ENCODE results near the gene HNRNPUL2.
"Not testable (repeated sequence)": the region's sequence is repeated elsewhere in the genome, so short reads cannot be mapped to it uniquely, and the experiment has no call there.

HNRNPUL2 gene

GRCh38 chr11:62726156-62726914, 922 bp downstream of the HNRNPUL2 start:
- DNase-seq = no peak

GRCh38 chr11:62725646-62726045, 1.6 kb downstream of the HNRNPUL2 start:
- no peak for DNase-seq

GRCh38 chr11:62724171-62724570, 3.1 kb downstream of the HNRNPUL2 start:
- DNase-seq = no peak

GRCh38 chr11:62721994-62722393, 5.3 kb downstream of the HNRNPUL2 start:
- peak; percentile 36 for DNase-seq

DNA sequence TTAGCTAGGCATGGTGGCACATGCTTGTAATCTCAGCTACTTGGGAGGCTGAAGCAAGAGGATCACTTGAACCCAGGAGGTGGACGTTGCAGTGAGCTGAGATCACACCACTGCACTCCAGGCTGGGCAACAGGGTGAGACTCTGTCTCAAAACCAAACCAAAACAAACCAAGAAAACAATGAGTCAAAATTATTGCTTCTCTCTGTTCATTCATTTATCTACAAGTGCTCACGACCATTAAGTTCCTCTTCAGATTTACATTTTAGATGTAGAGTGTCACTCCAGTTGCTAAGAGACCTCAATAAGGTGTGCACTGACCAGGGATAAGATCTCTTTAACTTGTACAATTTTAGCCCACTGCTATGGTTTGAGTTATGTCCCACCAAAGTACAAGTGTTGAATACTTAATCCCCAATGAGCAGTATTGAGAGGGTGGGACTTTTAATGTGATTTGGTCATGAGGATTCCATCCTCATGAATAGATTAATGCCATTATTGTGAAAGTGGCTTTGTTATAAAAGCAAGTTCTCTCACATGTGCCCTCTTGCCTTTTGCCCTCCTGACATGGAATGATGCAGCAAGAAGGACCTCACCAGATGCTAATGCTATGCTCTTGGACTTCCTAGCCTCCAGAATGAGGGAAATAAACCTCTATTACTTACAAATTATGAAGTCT, 7.8 kb downstream of the HNRNPUL2 start:
- DNase-seq = no peak

- no peak for DNase-seq
These were observed 10.4 kb downstream of the HNRNPUL2 start for GRCh38 chr11:62716816-62717215.

- DNase-seq = no peak
These were observed 11.1 kb downstream of the HNRNPUL2 start for GRCh38 chr11:62716206-62716605.

GRCh38 chr11:62715150-62716130, 11.8 kb downstream of the HNRNPUL2 start:
- no peak for DNase-seq

DNA sequence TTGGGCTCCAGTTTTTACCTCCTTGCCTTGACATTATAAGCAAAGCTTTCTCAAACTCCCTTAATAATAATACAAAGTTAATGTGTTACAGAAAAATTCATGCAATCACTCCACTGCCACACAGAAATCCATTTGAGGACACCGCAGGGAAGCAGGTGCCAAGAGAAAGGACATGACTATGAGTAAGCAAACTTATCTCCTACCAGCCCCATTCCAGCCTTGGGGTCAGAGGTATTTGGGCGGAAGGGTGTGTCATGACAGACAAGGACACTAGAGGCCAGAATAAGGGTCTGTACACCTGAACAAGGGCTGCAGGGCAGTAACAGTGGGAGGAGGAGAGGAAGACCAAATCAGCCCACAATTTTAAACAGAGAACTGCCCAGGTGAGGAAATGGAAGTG, 13.9 kb downstream of the HNRNPUL2 start:
- DNase-seq = no peak

DNA sequence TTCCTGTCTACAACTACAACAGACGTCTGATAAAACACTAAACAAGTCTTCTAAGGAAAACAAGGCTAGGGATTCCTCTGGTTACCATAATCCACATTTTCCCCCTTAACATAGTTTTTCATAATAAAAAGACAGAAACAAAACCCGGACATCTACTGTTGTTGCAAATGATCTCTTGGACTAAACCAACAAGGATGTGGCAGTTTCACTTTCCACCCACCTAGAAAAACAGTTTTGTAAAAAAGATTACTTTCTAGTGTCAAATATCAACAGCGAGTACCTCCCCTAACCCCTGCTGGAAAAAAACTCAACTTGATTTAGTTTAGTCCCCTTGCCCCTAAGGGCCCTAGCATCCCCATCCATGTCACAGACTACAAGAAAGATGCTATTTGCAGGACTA, 14.4 kb downstream of the HNRNPUL2 start:
- no peak for DNase-seq

DNA sequence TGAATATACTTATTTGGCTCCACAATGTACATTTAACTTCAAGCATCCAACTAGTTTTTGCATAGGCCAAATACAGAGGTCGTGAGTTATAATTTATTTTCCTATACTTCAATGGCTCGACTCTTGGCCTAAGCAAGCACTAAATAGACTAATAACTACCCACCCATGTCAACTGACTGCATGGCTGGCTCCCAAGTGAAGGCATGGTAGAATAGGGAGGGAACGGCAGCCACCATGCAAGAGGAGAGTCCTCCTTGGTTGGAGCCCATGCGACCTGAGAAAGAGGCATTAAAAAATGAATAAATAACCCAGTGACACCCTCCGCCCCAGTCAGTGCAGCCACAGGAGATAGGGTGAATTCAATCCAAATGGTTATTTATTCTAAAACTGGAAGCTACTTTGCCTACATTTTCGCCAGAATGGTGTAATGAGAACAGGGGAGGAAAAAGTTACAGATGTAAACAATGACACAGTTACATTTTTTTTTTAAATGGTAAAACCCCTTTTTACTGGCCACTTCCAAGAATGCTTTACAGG, 14.9 kb downstream of the HNRNPUL2 start:
- no peak for DNase-seq

- peak; percentile 49 for DNase-seq
These were observed 17.3 kb downstream of the HNRNPUL2 start for GRCh38 chr11:62710001-62710345.

DNA sequence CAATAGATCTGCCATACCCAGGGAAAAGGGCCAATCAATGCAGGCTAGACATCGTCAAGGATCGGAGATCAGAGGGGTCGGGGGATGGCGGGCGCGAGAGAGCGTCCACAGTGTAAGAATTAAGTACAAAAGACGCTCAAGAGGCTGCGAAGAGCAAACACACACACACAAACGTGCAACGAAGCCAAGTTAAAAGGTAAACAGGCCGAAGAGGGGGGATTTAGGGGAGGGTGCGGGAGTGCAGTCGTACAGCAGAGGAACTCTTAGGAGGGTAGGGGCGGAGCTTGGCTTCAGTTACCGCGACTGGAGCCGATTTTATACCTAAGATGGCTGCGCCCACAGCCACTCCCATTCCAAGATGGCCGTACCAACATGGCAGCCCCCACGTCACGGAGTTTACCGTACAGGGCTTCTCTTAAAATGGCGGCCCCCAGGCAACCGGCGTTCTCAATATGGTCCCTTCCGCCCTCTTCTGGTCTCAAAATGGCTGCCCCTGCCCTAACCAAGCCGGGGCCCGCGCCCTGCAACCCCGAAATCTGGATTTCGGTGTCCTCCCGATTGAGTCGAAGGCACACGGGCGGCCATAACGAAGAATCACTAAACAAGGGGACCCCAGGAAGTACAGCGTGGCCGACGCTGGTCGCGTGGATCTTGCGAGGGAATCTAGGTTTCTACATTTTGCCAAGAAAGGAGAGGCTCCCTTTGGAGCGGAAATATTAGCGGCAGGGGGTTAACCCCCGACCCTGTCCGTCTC, 17.8 kb downstream of the HNRNPUL2 start:
- peak; percentile 99 for DNase-seq

- peak; percentile 59 for DNase-seq
These were observed 18.5 kb downstream of the HNRNPUL2 start for GRCh38 chr11:62708793-62709192.

GRCh38 chr11:62708392-62708791, 18.9 kb downstream of the HNRNPUL2 start:
- DNase-seq = peak; percentile 82

- DNase-seq = no peak
These were observed 19.9 kb downstream of the HNRNPUL2 start, which contains the start of the genes BSCL2 and GNG3 for GRCh38 chr11:62707277-62707861. Gene BSCL2 (minus strand): TSS chr11:62707424. CDS start chr11:62707195, 229 bp downstream. Gene GNG3 (plus strand): TSS chr11:62707676. CDS start chr11:62708296, 620 bp downstream.

GRCh38 chr11:62706850-62707247, 20.4 kb downstream of the HNRNPUL2 start:
- DNase-seq = peak; percentile 62

GRCh38 chr11:62705880-62706849, 21.1 kb downstream of the HNRNPUL2 start:
- DNase-seq = peak; percentile 94

DNA sequence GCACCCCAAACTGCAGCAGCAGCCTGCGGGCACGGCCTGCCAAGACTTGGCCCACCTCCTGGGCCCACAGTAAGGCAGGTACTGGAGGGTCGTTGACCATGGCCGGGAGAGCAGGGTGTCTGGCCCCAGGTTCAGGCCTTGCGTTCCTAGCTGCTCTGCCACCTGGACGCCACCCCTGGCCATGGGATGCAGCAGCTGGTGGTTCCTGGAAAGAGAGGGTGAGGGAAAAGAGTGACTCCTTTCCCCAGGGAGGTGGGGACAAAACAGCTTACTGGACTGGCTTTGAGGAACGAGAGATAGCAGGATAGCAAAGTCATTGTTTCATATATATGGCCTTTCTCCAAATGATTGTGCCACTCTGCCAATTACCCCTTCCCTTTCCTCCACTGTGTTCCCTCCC, 21.8 kb downstream of the HNRNPUL2 start:
- peak; percentile 64 for DNase-seq

- DNase-seq = not testable (repeated sequence)
These were observed 23.3 kb downstream of the HNRNPUL2 start for GRCh38 chr11:62703921-62704320.
